ENCODE results near the gene OXER1. TPM values are rescaled to one million over a fixed set of nuclear protein-coding genes. Genes with fewer than 3 reads are reported as not detected.

Gene OXER1
- total and polyA plus RNA-seq, 9 of the 15 experiments (the other 6 are each of a cell fraction or from before 2014, with no cell fraction given): not detected

- peaks cover 5 to 60% of the 10 kb centered on the region in 2 experiments; a peak in 4 of 5 replicates for H3K27me3 ChIP-seq (ENCODE audit: control insufficient read depth in 2 of 2, insufficient read depth in 2 of 2, low read length in 2 of 2)
- DNase-seq (ENCODE audit: extremely low read depth in 1 of 4, low spot score in 3 of 4) (no peak), ATAC-seq (no peak), FAIRE-seq (no peak)
- intact Hi-C loops (cut with micrococcal nuclease) (no loop called here), in situ Hi-C loops (cut with MboI) (loop anchor here (25.0 kb wide), 1 partner anchor 276 kb away; no protein-coding TSS in a partner anchor)
- 2% methylated on average over 11 of the region's 12 CpGs for WGBS (ENCODE audit: insufficient coverage, low coverage, missing lambda C conversion rate)
- H4K20me1 ChIP-seq (replicated peaks; ENCODE audit: control insufficient read depth, insufficient read depth, low read length): no peaks in the 10 kb centered on the region; the same call in 1 of the 2 replicates
- no peak overlapping the region for H2AFZ ChIP-seq (ENCODE audit: low read depth, low read length)
- H3K9ac ChIP-seq (ENCODE audit: insufficient read depth in 1 of 2, low read depth in 2 of 2, low read length in 2 of 2): no peak overlapping the region
- no peaks in the 10 kb centered on the region for H3K9me1 ChIP-seq (ENCODE audit: control insufficient read depth, insufficient read depth, low read length)
- H3K4me1 ChIP-seq (replicated peaks in 1 of 2; ENCODE audit: control insufficient read depth in 2 of 2, insufficient read depth in 2 of 2, low read length in 2 of 2): peaks cover 0 to 7% of the 10 kb centered on the region in 2 experiments; a peak in 1 of 5 replicates
- no peaks in the 10 kb centered on the region for H3K9me3 ChIP-seq (replicated peaks; ENCODE audit: control insufficient read depth, insufficient read depth, low read depth, low read length)
- H3K27ac ChIP-seq (ENCODE audit: extremely low read depth, low read depth, low read length): no peak overlapping the region
- TF ChIP-seq ZNF134 (CRISPR knock-in tag; conservative IDR thresholded peaks at IDR 0.05): no peak
- TF ChIP-seq SIN3A (IDR thresholded peaks at IDR 0.05; ENCODE audit: borderline replicate concordance in 2 of 2, control insufficient read depth in 1 of 2, low read depth in 2 of 2, low read length in 2 of 2): no peak
- no peak for TF ChIP-seq RUNX1 (IDR thresholded peaks at IDR 0.05; ENCODE audit: low read depth)
- TF ChIP-seq ATF7 (IDR thresholded peaks at IDR 0.05): no peak
- TF ChIP-seq POU5F1 (IDR thresholded peaks at IDR 0.05; ENCODE audit: borderline replicate concordance, low read depth, low read length, partially characterized antibody): no peak
- TF ChIP-seq HMG20B (CRISPR knock-in tag; IDR thresholded peaks at IDR 0.05): no peak
- TF ChIP-seq ELK1 (CRISPR knock-in tag; IDR thresholded peaks at IDR 0.05): no peak
- no peak for TF ChIP-seq FUS (optimal IDR thresholded peaks at IDR 0.05; ENCODE audit: low read depth, low read length)
- TF ChIP-seq HNRNPUL1 (IDR thresholded peaks at IDR 0.05; ENCODE audit: low read length): no peak
- ChIA-PET POLR2A (interaction anchor here (1.0 to 1.5 kb wide), 2 partner anchors 12 to 22 kb away, joined by 3 to 8 read pairs; no protein-coding TSS in a partner anchor), CTCF (ENCODE audit: low intra/inter-chr PET ratio) (no interaction called here)
- no peak overlapping the region for H3K4me3 ChIP-seq
- no TSS peak for BruUV-seq (replicated peaks)
- H3K4me2 ChIP-seq (ENCODE audit: insufficient read depth, low read length): no peak overlapping the region
- no peaks in the 10 kb centered on the region for H3K36me3 ChIP-seq (ENCODE audit: control insufficient read depth, insufficient read depth, low read length)
- no peaks in the 10 kb centered on the region for H3K79me2 ChIP-seq (ENCODE audit: control insufficient read depth, insufficient read depth, low read length)
Measured at GRCh38 chr2:42787788-42788477, 24.0 kb upstream of the OXER1 start.
